Measurements from ENCODE around the gene CEP131.

CEP131 gene

GRCh38 chr17:81221371-81221841 lies 1.4 kb downstream of the CEP131 start:
- no peak for DNase-seq

GRCh38 chr17:81219476-81220180 lies 3.1 kb downstream of the CEP131 start:
- no peak for DNase-seq

- no peak for DNase-seq
Observed at GRCh38 chr17:81218991-81219390, 3.8 kb downstream of the CEP131 start.

- no peak for DNase-seq
Observed at GRCh38 chr17:81218459-81218858, 4.3 kb downstream of the CEP131 start.

- no peak for DNase-seq
Observed at GRCh38 chr17:81217491-81217890, 5.3 kb downstream of the CEP131 start.

GRCh38 chr17:81213978-81214377 lies 8.8 kb downstream of the CEP131 start:
- no peak for DNase-seq

GRCh38 chr17:81212365-81212764 lies 10.4 kb downstream of the CEP131 start:
- no peak for DNase-seq

- DNase-seq, result no peak
Observed at GRCh38 chr17:81210868-81211267, 11.9 kb downstream of the CEP131 start.

- no peak for DNase-seq
Observed at GRCh38 chr17:81210466-81210865, 12.3 kb downstream of the CEP131 start.

- DNase-seq, result no peak
Observed at GRCh38 chr17:81209141-81209540, 13.6 kb downstream of the CEP131 start.

GRCh38 chr17:81208651-81209050 lies 14.1 kb downstream of the CEP131 start:
- no peak for DNase-seq

GRCh38 chr17:81207610-81208581 lies 14.9 kb downstream of the CEP131 start:
- DNase-seq, result peak; percentile 74

- no peak for DNase-seq
Observed at GRCh38 chr17:81206657-81207056, 16.1 kb downstream of the CEP131 start.

GRCh38 chr17:81206166-81206565 lies 16.6 kb downstream of the CEP131 start:
- peak; percentile 11 for DNase-seq

- no peak for DNase-seq
Observed at GRCh38 chr17:81204578-81204977, 18.2 kb downstream of the CEP131 start.

GRCh38 chr17:81203136-81203535 lies 19.6 kb downstream of the CEP131 start:
- DNase-seq, result no peak

GRCh38 chr17:81202318-81202717 lies 20.4 kb downstream of the CEP131 start:
- DNase-seq, result no peak

GRCh38 chr17:81200695-81201580 lies 21.8 kb downstream of the CEP131 start:
- peak; percentile 35 for DNase-seq

GRCh38 chr17:81200201-81200600 lies 22.6 kb downstream of the CEP131 start:
- DNase-seq, result no peak

- DNase-seq, result no peak
Observed at GRCh38 chr17:81199482-81199830, 23.3 kb downstream of the CEP131 start.

- DNase-seq, result no peak
Observed at GRCh38 chr17:81198826-81199481, 23.8 kb downstream of the CEP131 start.

GRCh38 chr17:81197831-81198490 lies 24.8 kb downstream of the CEP131 start:
- no peak for DNase-seq
